Osteoblast (primary cell): ENCODE measurements around the gene HDAC4. TPM values are rescaled to one million over a fixed set of nuclear protein-coding genes. Genes with fewer than 3 reads are reported as not detected.

Source experiments
- DNase-seq: peaks from one replicate; pipeline ENCODE4 v3.0.0; 2011; ENCODE audit warnings: low spot score, mixed read lengths; ENCODE audit not compliant: insufficient read length; ENCODE audit errors: missing footprints
- H2AFZ ChIP-seq: 2 replicates; pipeline ENCODE4 v1.6.0; 2011; ENCODE audit warnings: mild to moderate bottlenecking, low read length
- H3K27ac ChIP-seq: 2 replicates; pipeline ENCODE4 v1.5.1; 2011; ENCODE audit warnings: mild to moderate bottlenecking, low read depth, low read length, moderate library complexity
- H3K27me3 ChIP-seq: 2 replicates; pipeline ENCODE4 v1.6.0; 2012; ENCODE audit warnings: mild to moderate bottlenecking, control low read depth, inconsistent platforms, low read length, moderate library complexity; ENCODE audit not compliant: insufficient read depth
- H3K36me3 ChIP-seq: 2 replicates; pipeline ENCODE4 v1.5.1; 2011; ENCODE audit warnings: mild to moderate bottlenecking, low read length, control low read depth, moderate library complexity; ENCODE audit not compliant: insufficient read depth
- H3K4me1 ChIP-seq: 2 replicates; pipeline ENCODE4 v1.5.1; 2011; ENCODE audit warnings: mild to moderate bottlenecking, low read length, control low read depth, moderate library complexity; ENCODE audit not compliant: insufficient read depth
- H3K4me2 ChIP-seq: 2 replicates; pipeline ENCODE4 v1.6.0; 2011; ENCODE audit warnings: mild to moderate bottlenecking, low read length; ENCODE audit not compliant: insufficient read depth
- H3K4me3 ChIP-seq: fragments of 200-600 bp; sonication (generic); 3 replicates; pipeline ENCODE4 v1.5.1; 2012; ENCODE audit warnings: mild to moderate bottlenecking, low read length, inconsistent platforms; ENCODE audit not compliant: insufficient read depth
- H3K79me2 ChIP-seq: 2 replicates; pipeline ENCODE4 v1.6.0; 2012; ENCODE audit warnings: mild to moderate bottlenecking, low read length, control low read depth, inconsistent platforms; ENCODE audit not compliant: insufficient read depth
- H3K9me3 ChIP-seq: 2 replicates; pipeline ENCODE4 v1.5.1; 2011; ENCODE audit warnings: low read depth, low read length, control low read depth
- H4K20me1 ChIP-seq: 2 replicates; pipeline ENCODE4 v1.6.0; 2012; ENCODE audit warnings: mild to moderate bottlenecking, low read length, control low read depth; ENCODE audit not compliant: insufficient read depth
- total RNA-seq: library from RNA; depleted of rRNA; stranded (reverse); fragments of >200 nt; gene quantifications from 2 replicates; pipeline ENCODE4 v1.2.3, GENCODE V29; 2012
- TF ChIP-seq, protein P1 (sequence below): IDR thresholded peaks from 2 replicates; pipeline ENCODE4 v1.5.1; 2011; ENCODE audit warnings: mild to moderate bottlenecking, low read depth, low read length, moderate library complexity; ENCODE audit errors: extremely low read depth

HDAC4 gene
- total RNA-seq, 1 donor = 30.8 TPM

DNA sequence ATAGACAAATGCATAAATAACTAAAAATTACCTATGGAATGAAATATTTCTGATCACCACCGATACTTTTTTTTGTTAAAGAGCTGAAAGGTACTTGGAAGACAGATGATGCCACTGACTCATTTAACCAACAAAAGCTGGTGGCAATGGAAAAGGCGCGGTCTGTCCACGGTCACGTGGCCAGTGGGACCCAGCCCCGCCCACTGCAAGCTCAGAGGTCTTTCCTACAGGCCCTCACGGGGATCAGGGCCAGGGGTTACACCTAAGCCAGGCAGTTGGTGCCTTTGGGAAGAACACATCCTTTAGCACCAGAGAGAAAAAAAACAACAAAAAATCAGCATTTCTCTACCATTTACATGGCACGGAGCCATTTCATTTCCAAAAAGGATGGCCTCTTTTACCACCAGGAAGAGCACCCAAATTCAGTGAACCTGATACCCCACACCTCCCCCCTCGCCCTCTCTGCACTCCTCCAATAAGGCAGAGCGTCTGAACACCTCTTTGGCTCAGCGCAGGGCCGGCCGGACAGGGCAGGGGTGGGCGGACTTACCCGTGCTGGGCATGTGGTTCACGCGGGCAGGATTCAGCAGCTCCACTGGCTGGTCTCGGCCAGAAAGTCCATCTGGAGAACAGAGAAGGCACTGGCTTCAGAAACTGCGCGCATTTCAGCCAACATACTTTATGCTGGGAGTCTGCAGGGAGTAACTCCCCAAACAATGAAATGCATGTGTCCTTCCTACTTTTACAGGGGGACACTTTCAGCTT lies 164.6 kb downstream of the HDAC4 start:
- Histone ChIP-seq H3K27ac (no peak overlapping the region), H4K20me1 (peaks cover 12% of the 10 kb centered on the region), H3K4me2 (no peak overlapping the region), H3K79me2 (peaks cover 2% of the 10 kb centered on the region), H3K4me3 (no peak overlapping the region), H3K27me3 (no peaks in the 10 kb centered on the region), H3K36me3 (peaks cover 2% of the 10 kb centered on the region), H3K9me3 (no peaks in the 10 kb centered on the region), H2AFZ (no peak overlapping the region), H3K4me1 (no peaks in the 10 kb centered on the region)
- no peak for DNase-seq
- TF ChIP-seq, protein P1, sequence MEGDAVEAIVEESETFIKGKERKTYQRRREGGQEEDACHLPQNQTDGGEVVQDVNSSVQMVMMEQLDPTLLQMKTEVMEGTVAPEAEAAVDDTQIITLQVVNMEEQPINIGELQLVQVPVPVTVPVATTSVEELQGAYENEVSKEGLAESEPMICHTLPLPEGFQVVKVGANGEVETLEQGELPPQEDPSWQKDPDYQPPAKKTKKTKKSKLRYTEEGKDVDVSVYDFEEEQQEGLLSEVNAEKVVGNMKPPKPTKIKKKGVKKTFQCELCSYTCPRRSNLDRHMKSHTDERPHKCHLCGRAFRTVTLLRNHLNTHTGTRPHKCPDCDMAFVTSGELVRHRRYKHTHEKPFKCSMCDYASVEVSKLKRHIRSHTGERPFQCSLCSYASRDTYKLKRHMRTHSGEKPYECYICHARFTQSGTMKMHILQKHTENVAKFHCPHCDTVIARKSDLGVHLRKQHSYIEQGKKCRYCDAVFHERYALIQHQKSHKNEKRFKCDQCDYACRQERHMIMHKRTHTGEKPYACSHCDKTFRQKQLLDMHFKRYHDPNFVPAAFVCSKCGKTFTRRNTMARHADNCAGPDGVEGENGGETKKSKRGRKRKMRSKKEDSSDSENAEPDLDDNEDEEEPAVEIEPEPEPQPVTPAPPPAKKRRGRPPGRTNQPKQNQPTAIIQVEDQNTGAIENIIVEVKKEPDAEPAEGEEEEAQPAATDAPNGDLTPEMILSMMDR = no peak

DNA sequence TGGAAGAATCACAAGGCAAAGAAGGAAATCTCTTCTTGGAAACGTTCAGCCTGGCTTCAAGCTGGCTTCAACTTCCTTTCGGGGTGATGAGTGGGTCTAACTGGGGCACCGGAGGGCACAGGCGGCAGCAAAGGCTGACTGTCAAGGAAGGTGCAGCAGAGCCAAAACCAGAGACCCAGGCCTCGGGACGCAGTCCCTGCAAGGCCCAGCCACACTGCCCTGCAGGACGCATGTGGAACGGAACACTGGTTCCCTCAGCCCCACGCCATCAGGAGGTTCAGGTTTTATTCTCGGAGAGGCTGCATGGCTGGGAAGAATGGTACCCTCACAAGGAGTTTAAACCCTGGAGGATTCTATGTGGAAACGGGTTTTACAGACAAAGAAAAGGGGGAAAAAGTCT lies 165.5 kb downstream of the HDAC4 start:
- Histone ChIP-seq H3K79me2 (peaks cover 2% of the 10 kb centered on the region), H3K4me2 (no peak overlapping the region), H2AFZ (no peak overlapping the region), H3K4me1 (no peaks in the 10 kb centered on the region), H3K27me3 (no peaks in the 10 kb centered on the region), H3K27ac (no peak overlapping the region), H4K20me1 (peaks cover 12% of the 10 kb centered on the region), H3K9me3 (no peaks in the 10 kb centered on the region), H3K4me3 (no peak overlapping the region), H3K36me3 (peaks cover 2% of the 10 kb centered on the region)
- no peak for DNase-seq
- TF ChIP-seq, protein P1 = no peak

DNA sequence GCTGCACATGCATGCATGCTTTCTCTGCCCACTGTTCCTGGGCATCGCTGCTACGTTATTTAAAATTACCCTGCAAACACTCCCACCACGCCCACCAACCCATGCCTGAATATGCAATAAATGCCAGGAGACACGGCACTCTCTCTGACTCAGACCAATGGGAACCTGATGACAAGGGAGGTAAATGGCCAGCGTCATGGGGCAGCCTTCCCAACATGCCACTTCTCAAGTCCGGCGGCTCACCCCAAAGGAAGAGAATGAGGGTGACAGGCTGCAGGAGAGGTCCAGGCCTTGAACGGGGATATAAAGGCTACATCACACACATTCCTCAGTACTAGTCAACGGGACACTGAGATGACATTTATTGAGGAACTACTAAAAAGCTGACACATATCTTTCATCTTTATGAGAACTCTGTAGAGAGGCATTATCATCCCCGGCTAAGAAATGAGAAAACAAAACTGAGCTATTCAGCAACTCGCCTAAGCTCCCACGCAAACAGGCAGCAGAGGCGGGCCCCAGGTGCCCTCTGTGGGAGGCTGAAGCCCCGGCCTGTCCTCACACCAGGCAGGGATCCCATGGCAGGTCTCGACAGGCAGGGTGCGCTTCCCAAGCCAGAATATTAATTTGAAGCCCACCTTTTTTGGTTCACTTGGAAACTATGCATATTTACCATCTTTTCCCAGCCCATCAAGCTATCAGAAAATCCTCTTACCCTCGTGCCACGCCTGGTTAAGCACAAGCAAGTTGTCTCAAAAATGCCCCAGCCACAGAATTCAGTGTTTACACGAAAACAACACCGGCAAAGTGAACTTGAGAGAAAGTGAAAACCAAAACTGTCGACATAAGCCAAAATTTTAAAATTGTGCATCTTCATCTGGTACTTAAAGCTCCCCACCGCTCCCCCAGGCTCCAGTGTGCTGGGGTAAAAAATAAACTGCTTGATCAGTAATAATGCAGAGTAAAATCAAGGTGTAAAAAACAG lies 166.3 kb downstream of the HDAC4 start:
- peaks cover 11% of the 10 kb centered on the region for H4K20me1 ChIP-seq
- H3K27ac ChIP-seq = no peak overlapping the region
- H3K79me2 ChIP-seq = peaks cover 2% of the 10 kb centered on the region
- no peak for DNase-seq
- no peak overlapping the region for H3K4me3 ChIP-seq
- H3K27me3 ChIP-seq = no peaks in the 10 kb centered on the region
- no peaks in the 10 kb centered on the region for H3K4me1 ChIP-seq
- no peak overlapping the region for H2AFZ ChIP-seq
- H3K36me3 ChIP-seq = peaks cover 2% of the 10 kb centered on the region
- H3K4me2 ChIP-seq = no peak overlapping the region
- TF ChIP-seq, protein P1 = no peak
- H3K9me3 ChIP-seq = no peaks in the 10 kb centered on the region

DNA sequence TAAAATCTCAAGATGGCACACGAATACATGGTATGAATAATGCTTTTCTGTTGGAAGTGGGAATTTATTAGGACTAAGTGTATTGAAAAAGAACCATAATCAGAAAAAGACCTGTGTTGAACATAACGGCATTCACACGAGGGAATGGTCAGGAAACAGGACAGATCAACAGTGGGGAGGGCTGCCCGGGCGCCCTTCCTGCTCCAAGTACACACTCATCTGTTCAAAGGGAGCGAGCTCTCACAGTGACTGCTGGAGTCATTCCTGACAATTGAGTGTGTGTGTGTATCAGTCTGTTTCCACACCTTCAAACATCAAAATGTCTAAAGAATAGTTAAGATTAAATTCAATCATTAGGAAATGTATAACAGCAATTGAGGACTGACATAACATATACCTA lies 167.2 kb downstream of the HDAC4 start:
- TF ChIP-seq, protein P1 = no peak
- Histone ChIP-seq H3K79me2 (peaks cover 1% of the 10 kb centered on the region), H3K27me3 (no peaks in the 10 kb centered on the region), H3K4me3 (no peak overlapping the region), H4K20me1 (peaks cover 6% of the 10 kb centered on the region), H3K27ac (no peak overlapping the region), H2AFZ (no peak overlapping the region), H3K9me3 (no peaks in the 10 kb centered on the region), H3K4me1 (no peaks in the 10 kb centered on the region), H3K4me2 (no peak overlapping the region), H3K36me3 (peaks cover 2% of the 10 kb centered on the region)
- DNase-seq = no peak
